Kidney glomerular epithelial cell (primary cell): ENCODE data around the gene GBP5.
"Not testable (repeated sequence)": the region's sequence is repeated elsewhere in the genome, so short reads cannot be mapped to it uniquely, and the experiment has no call there.

ENCODE experiments used
- DNase-seq: peaks from one replicate; lab custom pipeline; 2025; lab: John Stamatoyannopoulos, UW

GBP5 gene

GRCh38 chr1:89280766-89281165, 8.1 kb upstream of the GBP5 start:
- no peak for DNase-seq

- DNase-seq, result no peak
These were observed 6.4 kb upstream of the GBP5 start for GRCh38 chr1:89279011-89279466.

- DNase-seq, result no peak
These were observed 5.1 kb upstream of the GBP5 start for GRCh38 chr1:89277725-89278124.

GRCh38 chr1:89276690-89277089, 4.0 kb upstream of the GBP5 start:
- DNase-seq, result no peak

GRCh38 chr1:89274411-89274857, 1.8 kb upstream of the GBP5 start:
- peak; percentile 26 for DNase-seq

- DNase-seq, result no peak
These were observed 691 bp upstream of the GBP5 start for GRCh38 chr1:89273324-89273778.

- no peak for DNase-seq
These were observed 1.2 kb downstream of the GBP5 start for GRCh38 chr1:89271341-89272015.

- DNase-seq, result no peak
These were observed 2.2 kb downstream of the GBP5 start for GRCh38 chr1:89270423-89270822.

GRCh38 chr1:89269277-89269676, 3.4 kb downstream of the GBP5 start:
- no peak for DNase-seq

GRCh38 chr1:89262643-89263042, 10.0 kb downstream of the GBP5 start:
- DNase-seq, result no peak

GRCh38 chr1:89261926-89262515, 10.6 kb downstream of the GBP5 start:
- DNase-seq, result no peak

- DNase-seq, result no peak
These were observed 11.9 kb downstream of the GBP5 start for GRCh38 chr1:89260566-89261255.

GRCh38 chr1:89260042-89260441, 12.6 kb downstream of the GBP5 start:
- DNase-seq, result no peak

- DNase-seq, result no peak
These were observed 13.2 kb downstream of the GBP5 start for GRCh38 chr1:89259283-89259971.

- no peak for DNase-seq
These were observed 15.6 kb downstream of the GBP5 start for GRCh38 chr1:89257041-89257440.

- DNase-seq, result not testable (repeated sequence)
These were observed 17.1 kb downstream of the GBP5 start for GRCh38 chr1:89255581-89255980.

- peak; percentile 37 for DNase-seq
These were observed 17.9 kb downstream of the GBP5 start for GRCh38 chr1:89254658-89255287.

GRCh38 chr1:89243046-89243445, 29.6 kb downstream of the GBP5 start:
- DNase-seq, result no peak
